ACHN (cell line): ENCODE results near the gene NOTCH2.
A peak's percentile ranks its signal among the peaks of the same experiment; 100 is the strongest.

Source experiments
- DNase-seq: peaks from one replicate; pipeline ENCODE4 v3.0.0-alpha.2; 2015
- in situ Hi-C: cut with HindIII; loops from 2 replicates; pipeline ENCODE4 v1.10.0; 2017; ENCODE audit warnings: low sequenced_read_pairs, low pct_ligation_motif_present, low pct_unique_long_range_greater_than_20kb

Gene NOTCH2

DNA sequence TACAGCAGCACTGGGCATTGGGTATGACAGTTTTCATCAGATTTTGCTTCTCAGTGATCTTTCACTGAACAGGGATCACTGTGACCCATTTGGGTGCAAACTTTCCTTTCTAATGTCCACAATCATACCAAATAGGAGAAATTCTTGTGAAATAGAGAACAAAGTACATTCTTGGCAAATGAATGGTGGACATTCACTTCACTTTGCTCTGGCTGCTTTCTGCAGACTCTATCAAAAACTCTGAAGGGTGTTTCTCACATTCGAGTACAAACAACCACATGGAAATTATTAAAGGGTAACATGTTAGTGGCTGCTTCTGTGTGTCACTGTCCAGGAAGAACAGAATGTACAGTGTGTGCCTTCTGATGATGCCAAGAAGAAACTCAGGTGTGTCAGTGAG, 111.2 kb downstream of the NOTCH2 start:
- in situ Hi-C loops = no loop called here
- DNase-seq = no peak

DNA sequence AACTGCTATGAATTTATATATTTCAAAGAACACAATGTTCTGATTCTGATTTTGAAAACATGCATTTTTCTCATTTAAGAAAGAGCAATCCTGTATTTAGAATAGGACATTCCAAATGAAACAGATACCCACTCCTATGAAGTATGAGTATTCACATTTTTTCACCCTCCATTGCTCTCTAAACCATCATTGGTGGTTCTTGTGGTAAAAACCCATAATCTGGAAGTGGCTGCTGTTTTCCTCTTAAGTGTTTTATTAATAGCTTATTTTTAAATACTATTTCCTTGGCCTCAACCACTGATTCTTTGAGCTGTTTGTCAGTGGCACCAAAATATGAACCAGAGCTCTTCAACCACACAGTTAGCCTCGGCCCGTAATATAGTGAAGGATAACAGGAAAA, 113.2 kb downstream of the NOTCH2 start:
- in situ Hi-C loops = no loop called here
- DNase-seq = no peak

DNA sequence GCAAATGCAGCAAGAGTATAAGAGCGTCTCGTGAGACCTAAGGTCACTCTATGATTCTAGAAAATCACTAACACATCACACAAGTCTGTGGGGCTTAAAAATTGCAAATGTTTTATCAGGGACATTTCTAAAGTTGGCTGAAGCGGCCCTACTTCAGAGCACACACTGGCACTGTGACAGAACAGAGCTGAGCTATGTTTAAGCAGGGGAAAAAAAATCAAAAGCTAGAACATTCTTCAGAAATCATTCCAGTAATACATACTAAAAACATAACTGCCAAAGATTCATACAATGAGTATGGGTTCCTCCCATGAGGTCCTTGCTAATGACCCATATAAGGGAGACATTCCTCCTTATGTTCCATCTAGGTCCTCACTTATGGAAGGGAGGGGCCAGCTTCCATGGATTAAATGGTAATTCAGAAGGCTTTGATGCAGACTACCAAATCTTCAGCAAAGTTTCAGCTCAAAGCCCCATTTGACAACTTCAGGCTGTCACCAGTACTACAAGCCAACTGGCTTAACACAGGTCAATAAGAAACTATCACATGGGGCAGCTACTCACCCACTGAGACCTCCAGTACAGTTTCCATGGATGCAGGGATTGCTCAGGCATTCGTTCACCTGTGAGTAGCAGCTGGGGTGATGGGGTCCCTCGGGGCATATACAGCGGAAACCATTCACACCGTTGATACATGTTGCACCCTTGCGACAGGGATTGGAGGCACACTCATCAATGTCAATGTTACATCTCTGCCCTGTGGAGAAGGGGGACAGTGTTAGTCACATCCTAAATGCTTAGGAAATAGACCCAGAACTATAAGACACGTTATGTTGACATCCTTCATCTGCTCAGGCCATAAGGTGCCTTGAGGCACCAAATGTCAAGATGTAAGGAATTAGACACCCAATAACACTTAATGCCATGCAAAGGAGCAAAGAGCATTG, 114.7 kb downstream of the NOTCH2 start:
- in situ Hi-C loops = no loop called here
- no peak for DNase-seq

DNA sequence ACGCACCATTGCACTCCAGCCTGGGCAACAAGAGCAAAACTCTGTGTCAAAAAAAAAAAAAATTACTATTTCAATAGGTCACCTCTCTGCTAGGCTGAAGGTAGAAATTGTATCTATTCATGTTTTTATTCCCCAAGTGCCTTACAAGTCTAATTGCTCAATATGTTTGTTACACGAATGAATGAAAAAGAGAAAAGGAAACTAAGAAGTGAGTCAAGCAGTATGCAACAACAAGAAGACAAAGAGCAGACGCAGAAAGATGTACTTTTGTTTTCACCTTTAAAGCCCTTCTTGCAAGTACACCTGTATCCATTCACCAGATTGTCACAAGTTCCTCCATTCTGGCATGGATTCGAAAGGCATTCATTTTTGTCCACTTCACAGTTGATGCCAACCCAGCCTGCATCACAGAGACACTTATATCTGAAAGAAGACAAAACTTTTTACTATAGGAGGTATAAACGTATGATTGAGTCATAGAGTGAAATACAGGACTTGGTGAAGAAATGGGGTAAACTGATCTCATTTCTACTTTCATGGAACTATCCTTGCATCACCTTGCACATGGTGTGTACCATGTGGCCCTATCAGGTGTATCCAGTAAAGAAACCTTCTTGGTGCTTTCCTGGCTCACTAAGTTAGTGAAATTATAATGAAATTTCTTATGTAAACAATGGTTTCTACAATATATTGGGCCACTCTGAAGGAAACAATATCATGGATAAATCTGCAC, 116.0 kb downstream of the NOTCH2 start:
- in situ Hi-C loops = no loop called here
- DNase-seq = no peak

DNA sequence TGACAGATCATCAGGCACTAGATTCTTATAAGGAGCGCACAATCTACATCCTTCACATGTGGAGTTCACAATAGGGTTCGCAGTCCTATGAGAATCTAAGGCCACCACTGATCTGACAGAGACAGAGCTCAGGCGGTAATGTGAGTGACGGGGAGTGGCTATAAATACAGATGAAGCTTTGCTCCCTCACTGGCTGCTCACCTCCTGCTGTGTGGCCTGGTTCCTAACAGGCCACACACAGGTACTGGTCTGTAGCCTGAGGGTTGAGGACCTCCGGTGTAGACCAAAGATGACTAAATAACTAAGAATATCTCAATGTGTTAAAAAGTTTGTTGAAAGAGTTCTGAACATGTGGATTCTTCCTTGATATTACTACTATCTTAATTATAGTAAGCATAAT, 117.0 kb downstream of the NOTCH2 start:
- DNase-seq = no peak
- in situ Hi-C loops = no loop called here

DNA sequence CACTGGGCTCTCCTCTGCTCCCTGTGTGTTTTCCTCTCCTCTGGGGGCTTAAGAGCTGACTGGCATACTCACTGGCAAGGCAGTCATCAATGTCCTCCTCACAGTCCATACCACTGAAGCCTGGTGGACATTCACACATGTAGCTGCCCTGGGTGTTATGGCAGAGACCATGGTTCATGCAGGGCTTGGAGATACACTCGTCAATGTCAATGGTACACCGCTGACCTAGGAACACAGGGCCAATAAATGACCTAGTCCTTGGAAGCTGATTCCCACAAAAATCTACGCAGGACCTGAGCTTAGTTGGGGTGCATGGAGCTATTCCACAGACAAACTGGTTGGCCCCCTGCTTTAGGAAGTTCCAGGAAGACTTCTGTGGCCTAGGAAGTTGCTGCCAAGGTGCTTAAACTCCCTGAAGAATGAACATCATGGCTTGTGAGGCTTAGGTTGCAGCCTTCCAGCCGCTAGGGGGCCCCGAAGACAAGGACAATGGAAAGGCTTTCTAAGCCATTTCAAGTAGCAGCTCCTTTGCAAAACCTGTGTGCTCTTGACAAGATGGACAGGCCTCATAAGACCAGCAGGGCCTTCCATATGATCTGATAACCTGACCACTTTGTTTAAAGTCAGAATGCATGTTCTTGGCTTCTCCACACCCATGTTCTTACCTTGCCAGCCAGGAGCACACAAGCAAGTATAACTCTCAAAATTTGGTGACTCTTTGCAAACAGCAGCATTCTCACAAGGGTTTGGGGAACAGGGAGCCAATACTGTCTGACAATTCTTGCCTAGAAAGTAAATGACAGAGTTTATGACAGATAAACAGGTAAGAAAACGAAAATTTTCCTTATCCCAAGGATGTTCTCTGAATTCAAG, 120.9 kb downstream of the NOTCH2 start:
- DNase-seq = peak; percentile 66
- in situ Hi-C loops = no loop called here

DNA sequence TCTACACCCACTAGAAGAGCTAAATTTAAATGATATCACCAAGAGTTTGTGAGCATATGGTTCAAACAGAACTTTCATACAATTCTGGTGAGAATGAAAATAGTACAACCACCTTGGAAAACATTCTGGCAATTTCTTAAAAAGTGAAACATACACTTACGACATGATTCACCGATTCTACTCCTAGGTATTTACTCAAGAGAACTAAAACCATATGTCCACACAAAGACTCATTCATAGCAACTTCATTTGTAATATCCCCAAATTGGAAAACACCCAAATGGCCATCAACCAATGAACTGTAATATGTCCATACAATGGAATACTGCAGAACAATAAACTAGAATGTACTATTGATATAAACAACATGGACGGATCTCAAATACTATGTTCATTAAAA, 122.0 kb downstream of the NOTCH2 start:
- in situ Hi-C loops = no loop called here
- no peak for DNase-seq

DNA sequence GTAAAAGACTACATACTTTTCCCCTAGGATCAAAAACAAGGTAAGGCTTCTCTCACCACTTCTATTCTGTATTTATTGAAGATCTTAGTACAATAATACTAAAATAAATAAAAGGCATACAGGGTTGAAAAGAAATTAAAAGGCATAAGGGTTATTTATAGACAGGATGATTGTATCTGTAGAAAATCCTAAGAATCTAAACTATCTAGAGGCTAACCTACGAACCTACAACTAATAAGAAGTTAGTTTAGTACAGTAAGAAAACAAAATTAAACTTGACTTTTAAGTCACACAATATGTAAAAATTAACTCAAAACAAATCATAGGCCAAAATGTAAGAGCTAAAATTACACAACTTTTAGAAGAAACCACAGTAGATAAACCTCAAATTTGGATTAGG, 122.7 kb downstream of the NOTCH2 start:
- DNase-seq = no peak
- in situ Hi-C loops = no loop called here

DNA sequence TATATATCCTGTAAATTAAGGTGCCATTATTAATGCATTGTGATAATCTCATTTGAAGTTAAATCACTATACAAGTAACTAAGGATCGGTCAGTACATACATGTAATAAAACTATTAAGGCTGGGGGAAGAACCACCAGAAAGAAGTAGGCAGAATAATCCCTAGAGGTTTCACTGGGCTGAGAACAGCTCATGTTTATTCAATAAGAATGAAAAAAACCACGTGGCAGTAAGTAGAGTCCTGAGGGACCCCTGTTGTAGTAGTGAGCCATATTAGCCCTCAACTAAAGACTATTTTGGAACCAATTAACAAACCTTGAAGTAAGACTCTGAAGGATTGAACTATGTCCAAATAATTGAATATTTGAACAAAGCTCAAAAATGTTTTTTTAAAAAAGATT, 126.2 kb downstream of the NOTCH2 start:
- in situ Hi-C loops = no loop called here
- no peak for DNase-seq

DNA sequence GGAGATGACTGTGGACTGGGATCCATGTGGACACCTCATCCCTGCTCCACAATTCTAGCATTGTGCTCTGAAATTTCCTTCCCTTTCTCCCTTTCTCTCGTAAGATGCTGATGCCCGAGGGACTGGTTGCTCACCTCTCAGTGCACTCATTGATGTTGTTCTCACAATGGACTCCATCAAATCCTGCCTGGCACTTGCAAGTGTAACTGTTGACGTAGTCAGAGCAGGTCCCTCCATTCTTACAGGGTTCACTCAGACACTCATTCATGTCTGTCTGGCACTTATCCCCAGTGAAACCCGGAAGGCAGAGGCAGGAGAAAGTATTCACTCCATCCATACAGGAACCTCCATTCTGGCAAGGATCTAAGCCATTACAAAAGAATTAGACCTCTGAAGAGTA, 128.1 kb downstream of the NOTCH2 start:
- DNase-seq = no peak
- in situ Hi-C loops = no loop called here

DNA sequence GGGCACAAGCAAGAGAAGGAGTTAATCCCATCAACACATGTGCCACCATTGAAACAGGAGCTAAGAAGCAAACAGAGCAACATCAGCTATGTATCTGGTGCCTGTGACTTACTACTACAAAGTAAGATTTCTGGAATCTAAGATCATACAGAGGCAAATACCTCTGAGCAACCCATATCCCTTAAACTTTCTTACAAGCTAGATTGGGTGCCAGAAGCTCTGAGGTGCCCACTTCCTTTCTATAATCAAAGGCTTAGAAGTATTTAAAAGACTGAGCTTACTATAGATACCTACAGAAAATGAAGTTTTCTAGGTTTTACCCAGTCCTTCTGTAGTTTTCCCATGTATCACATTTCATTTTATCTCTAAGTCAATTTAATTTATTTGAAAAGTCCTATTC, 128.8 kb downstream of the NOTCH2 start:
- in situ Hi-C loops = no loop called here
- no peak for DNase-seq

DNA sequence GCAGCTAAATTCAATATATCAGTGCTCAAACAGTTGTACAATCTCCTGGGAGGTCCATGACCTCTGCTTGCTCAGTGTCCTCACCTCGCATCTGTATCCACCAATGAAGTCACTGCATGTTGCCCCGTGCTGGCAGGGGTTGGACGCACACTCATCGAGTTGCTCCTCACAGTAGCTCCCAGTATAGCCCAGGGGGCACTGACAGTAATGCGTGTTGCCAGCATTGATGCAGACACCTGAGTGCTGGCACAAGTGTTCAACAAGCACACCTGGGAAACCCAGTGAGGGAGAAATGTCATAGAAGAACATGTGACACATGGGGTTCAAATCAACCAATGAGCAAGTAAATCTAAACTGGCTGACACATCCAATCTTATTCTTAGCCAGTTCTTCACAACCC, 132.3 kb downstream of the NOTCH2 start:
- no peak for DNase-seq
- in situ Hi-C loops = no loop called here

DNA sequence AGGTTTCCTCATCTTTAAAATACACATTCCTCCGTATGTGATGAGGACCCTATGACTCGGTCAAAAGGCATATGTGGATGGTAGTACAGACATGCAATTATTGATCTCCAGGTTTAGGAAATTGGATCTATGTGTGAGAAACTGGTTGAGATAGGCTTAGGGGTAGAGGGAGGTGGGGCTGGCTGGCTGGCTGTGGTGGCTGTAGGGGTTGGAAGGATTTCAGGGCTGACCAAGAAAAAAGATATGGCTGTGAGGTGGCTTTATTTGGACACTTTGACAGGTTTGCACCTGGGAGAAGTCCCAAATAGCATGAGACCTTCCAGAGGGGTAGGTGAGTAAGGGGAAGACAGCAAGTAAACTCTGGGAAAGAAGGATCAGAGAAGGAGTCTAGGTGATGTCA, 133.5 kb downstream of the NOTCH2 start:
- in situ Hi-C loops = no loop called here

DNA sequence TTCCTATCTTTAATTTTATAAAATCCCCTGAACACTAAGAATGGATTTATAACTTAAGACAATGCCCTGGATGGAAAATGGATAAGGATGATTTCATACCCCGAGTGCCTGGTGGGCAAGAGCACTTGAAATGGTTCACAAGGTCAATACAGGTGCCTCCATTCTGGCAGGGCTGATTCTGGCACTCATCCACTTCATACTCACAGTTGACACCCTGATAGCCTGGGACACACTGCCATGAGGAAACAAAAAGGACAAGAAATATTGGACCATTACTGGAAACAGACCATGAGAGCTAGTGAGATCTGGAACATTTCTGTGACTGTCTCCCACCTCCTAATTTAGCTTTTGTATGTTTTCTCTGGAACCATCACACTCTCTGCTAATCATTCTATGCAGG, 134.1 kb downstream of the NOTCH2 start:
- DNase-seq = no peak
- in situ Hi-C loops = no loop called here

More for the DNA sequence above, 133.5 kb downstream of the NOTCH2 start:
- no peak for DNase-seq

DNA sequence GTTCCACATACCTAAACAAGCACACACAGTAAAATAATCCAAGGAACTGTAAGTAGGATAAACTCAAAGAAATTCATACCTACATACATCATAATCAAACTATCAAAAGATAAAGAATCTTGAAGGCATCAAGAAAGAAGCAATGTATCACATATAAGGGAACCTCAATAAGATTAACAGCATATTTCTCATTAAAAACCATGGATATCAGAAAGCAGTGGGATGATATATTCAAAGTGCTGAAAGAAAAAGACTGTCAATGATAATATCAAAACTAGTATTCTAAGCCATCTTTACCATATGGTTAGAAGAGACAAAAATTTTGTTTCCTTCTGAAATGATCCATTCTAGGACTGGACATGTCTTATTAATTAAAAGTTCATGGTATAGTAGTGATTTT, 136.1 kb downstream of the NOTCH2 start:
- in situ Hi-C loops = no loop called here
- DNase-seq = no peak

DNA sequence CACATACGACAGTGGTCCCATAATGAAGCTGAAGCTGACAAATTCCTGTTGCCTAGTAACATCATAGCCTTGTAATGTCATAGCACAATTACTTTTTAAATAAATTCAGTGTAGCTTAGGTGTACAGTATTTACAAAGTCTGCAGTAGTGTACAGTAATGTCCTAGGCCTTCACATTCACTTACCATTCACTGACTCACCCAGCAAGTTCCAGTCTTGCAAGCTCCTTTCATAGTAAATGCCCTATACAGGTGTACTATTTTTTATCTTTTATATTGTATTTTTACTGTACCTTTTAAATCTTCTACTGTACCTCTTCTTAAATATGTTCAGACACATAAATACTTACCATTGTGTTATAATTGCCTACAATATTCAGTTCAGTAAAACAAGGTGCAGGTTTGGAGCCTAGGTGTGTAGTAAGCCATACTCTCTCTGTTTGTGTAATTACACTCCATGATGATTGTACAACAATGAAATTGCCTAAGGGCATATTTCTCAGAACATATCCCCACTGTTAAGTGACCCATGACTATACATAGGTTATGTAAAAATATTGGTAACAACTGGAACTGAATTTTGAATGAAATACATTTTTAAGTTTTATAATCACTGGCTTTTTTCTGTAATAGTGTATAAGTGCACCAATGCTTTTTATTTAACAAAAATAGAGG, 139.7 kb downstream of the NOTCH2 start:
- in situ Hi-C loops = no loop called here
- no peak for DNase-seq

DNA sequence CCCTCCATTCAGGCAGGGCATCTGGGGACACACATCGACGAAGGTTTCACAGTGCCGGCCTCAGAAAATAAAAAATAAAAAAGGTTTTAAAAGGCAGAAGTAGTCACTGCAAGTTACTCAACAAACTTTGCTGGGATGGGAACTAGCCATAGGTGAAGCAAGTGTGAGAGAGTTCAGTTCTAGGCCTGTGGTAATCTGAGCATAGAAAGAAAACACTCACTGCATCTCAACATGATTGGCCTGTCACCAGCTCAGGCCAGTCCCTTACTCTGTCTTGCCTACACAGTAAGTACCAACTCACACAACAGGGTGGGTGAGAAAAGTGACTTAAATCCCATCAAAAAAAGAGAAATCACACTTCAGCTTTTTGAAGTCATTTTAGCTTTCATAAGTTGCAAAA, 142.9 kb downstream of the NOTCH2 start:
- in situ Hi-C loops = no loop called here
- no peak for DNase-seq
